Activated naive CD4-positive, alpha-beta T cell treated with anti-CD3 and anti-CD28 coated beads, Interleukin-2, amount 50 U/mL, for 24 hours (primary cell): ENCODE results near the gene CPNE1.
A peak's percentile ranks its signal among the peaks of the same experiment; 100 is the strongest.

Experiments used
- H3K27ac Mint-ChIP-seq: one replicate; pipeline ENCODE4 v1.8.0; 2021; ENCODE audit warnings: mild to moderate bottlenecking, mixed read lengths
- H3K27me3 Mint-ChIP-seq: one replicate; pipeline ENCODE4 v1.8.0; 2021; ENCODE audit warnings: mixed read lengths
- H3K36me3 Mint-ChIP-seq: one replicate; pipeline ENCODE4 v1.8.0; 2021; ENCODE audit warnings: mixed read lengths
- H3K4me1 Mint-ChIP-seq: one replicate; pipeline ENCODE4 v1.8.0; 2021; ENCODE audit warnings: mixed read lengths
- H3K4me3 Mint-ChIP-seq: one replicate; pipeline ENCODE4 v1.8.0; 2021; ENCODE audit warnings: mild to moderate bottlenecking, mixed read lengths
- H3K9me3 Mint-ChIP-seq: one replicate; pipeline ENCODE4 v1.8.0; 2021; ENCODE audit warnings: mixed read lengths

Gene CPNE1

GRCh38 chr20:35648836-35649235 lies 15.9 kb downstream of the CPNE1 start:
- Mint-ChIP-seq H3K4me3 (no peak overlapping the region), H3K9me3 (no peaks in the 10 kb centered on the region), H3K36me3 (peaks cover 18% of the 10 kb centered on the region), H3K27me3 (no peaks in the 10 kb centered on the region), H3K4me1 (peaks cover 77% of the 10 kb centered on the region), H3K27ac (no peak overlapping the region)

- no peaks in the 10 kb centered on the region for H3K27me3 Mint-ChIP-seq
- H3K36me3 Mint-ChIP-seq, result peaks cover 7% of the 10 kb centered on the region
- no peak overlapping the region for H3K4me3 Mint-ChIP-seq
- H3K27ac Mint-ChIP-seq, result peak overlapping the region; percentile 71
- no peaks in the 10 kb centered on the region for H3K9me3 Mint-ChIP-seq
- H3K4me1 Mint-ChIP-seq, result peaks cover 90% of the 10 kb centered on the region
These were observed 19.9 kb downstream of the CPNE1 start for GRCh38 chr20:35644806-35645205.

- Mint-ChIP-seq H3K4me3 (no peak overlapping the region), H3K36me3 (no peaks in the 10 kb centered on the region), H3K4me1 (peaks cover 88% of the 10 kb centered on the region), H3K27me3 (no peaks in the 10 kb centered on the region), H3K9me3 (no peaks in the 10 kb centered on the region), H3K27ac (peak overlapping the region; percentile 79)
These were observed 21.7 kb downstream of the CPNE1 start for GRCh38 chr20:35643045-35643444.

GRCh38 chr20:35641743-35642142 lies 23.0 kb downstream of the CPNE1 start:
- no peaks in the 10 kb centered on the region for H3K27me3 Mint-ChIP-seq
- H3K4me1 Mint-ChIP-seq, result peaks cover 93% of the 10 kb centered on the region

GRCh38 chr20:35640724-35641123 lies 24.0 kb downstream of the CPNE1 start:
- H3K9me3 Mint-ChIP-seq, result no peaks in the 10 kb centered on the region
- H3K36me3 Mint-ChIP-seq, result no peaks in the 10 kb centered on the region

More at GRCh38 chr20:35641743-35642142, 23.0 kb downstream of the CPNE1 start:
- Mint-ChIP-seq H3K4me3 (no peak overlapping the region), H3K27ac (no peak overlapping the region), H3K36me3 (no peaks in the 10 kb centered on the region), H3K9me3 (no peaks in the 10 kb centered on the region)

GRCh38 chr20:35638751-35639150 lies 25.9 kb downstream of the CPNE1 start:
- no peak overlapping the region for H3K4me3 Mint-ChIP-seq
- peaks cover 81% of the 10 kb centered on the region for H3K4me1 Mint-ChIP-seq
- H3K36me3 Mint-ChIP-seq, result no peaks in the 10 kb centered on the region
- no peak overlapping the region for H3K27ac Mint-ChIP-seq
- no peaks in the 10 kb centered on the region for H3K27me3 Mint-ChIP-seq
- H3K9me3 Mint-ChIP-seq, result no peaks in the 10 kb centered on the region

More at GRCh38 chr20:35640724-35641123, 24.0 kb downstream of the CPNE1 start:
- H3K4me3 Mint-ChIP-seq, result no peak overlapping the region
- H3K27me3 Mint-ChIP-seq, result no peaks in the 10 kb centered on the region
- peak overlapping the region; percentile 73 for H3K27ac Mint-ChIP-seq
- H3K4me1 Mint-ChIP-seq, result peaks cover 92% of the 10 kb centered on the region

GRCh38 chr20:35637276-35637675 lies 27.4 kb downstream of the CPNE1 start:
- Mint-ChIP-seq H3K4me1 (peaks cover 68% of the 10 kb centered on the region), H3K4me3 (no peak overlapping the region), H3K27ac (peak overlapping the region; percentile 69), H3K36me3 (peaks cover 1% of the 10 kb centered on the region), H3K9me3 (no peaks in the 10 kb centered on the region), H3K27me3 (no peaks in the 10 kb centered on the region)

- H3K27ac Mint-ChIP-seq, result peak overlapping the region; percentile 88
- no peaks in the 10 kb centered on the region for H3K9me3 Mint-ChIP-seq
- H3K36me3 Mint-ChIP-seq, result peaks cover 1% of the 10 kb centered on the region
- no peak overlapping the region for H3K4me3 Mint-ChIP-seq
- H3K27me3 Mint-ChIP-seq, result no peaks in the 10 kb centered on the region
- peaks cover 57% of the 10 kb centered on the region for H3K4me1 Mint-ChIP-seq
These were observed 28.6 kb downstream of the CPNE1 start for GRCh38 chr20:35636095-35636494.

GRCh38 chr20:35635652-35636051 lies 29.0 kb downstream of the CPNE1 start:
- Mint-ChIP-seq H3K4me1 (peaks cover 53% of the 10 kb centered on the region), H3K36me3 (peaks cover 1% of the 10 kb centered on the region), H3K9me3 (no peaks in the 10 kb centered on the region), H3K27me3 (no peaks in the 10 kb centered on the region), H3K4me3 (no peak overlapping the region), H3K27ac (peak overlapping the region; percentile 88)

- Mint-ChIP-seq H3K27ac (peak overlapping the region; percentile 78), H3K4me3 (no peak overlapping the region), H3K9me3 (no peaks in the 10 kb centered on the region), H3K36me3 (peaks cover 2% of the 10 kb centered on the region), H3K4me1 (peaks cover 25% of the 10 kb centered on the region), H3K27me3 (no peaks in the 10 kb centered on the region)
These were observed 32.1 kb downstream of the CPNE1 start for GRCh38 chr20:35632539-35633115.

- Mint-ChIP-seq H3K9me3 (no peaks in the 10 kb centered on the region), H3K27me3 (no peaks in the 10 kb centered on the region), H3K4me1 (peaks cover 9% of the 10 kb centered on the region), H3K4me3 (no peak overlapping the region), H3K27ac (peak overlapping the region; percentile 51), H3K36me3 (peaks cover 5% of the 10 kb centered on the region)
These were observed 34.1 kb downstream of the CPNE1 start for GRCh38 chr20:35630636-35631035.

- no peaks in the 10 kb centered on the region for H3K4me1 Mint-ChIP-seq
- no peaks in the 10 kb centered on the region for H3K9me3 Mint-ChIP-seq
- H3K4me3 Mint-ChIP-seq, result no peak overlapping the region
- peaks cover 8% of the 10 kb centered on the region for H3K36me3 Mint-ChIP-seq
- no peaks in the 10 kb centered on the region for H3K27me3 Mint-ChIP-seq
- no peak overlapping the region for H3K27ac Mint-ChIP-seq
These were observed 35.1 kb downstream of the CPNE1 start for GRCh38 chr20:35629427-35630145.

- Mint-ChIP-seq H3K9me3 (no peaks in the 10 kb centered on the region), H3K4me3 (no peak overlapping the region), H3K4me1 (no peaks in the 10 kb centered on the region), H3K27ac (no peak overlapping the region), H3K27me3 (no peaks in the 10 kb centered on the region), H3K36me3 (peaks cover 7% of the 10 kb centered on the region)
These were observed 37.6 kb downstream of the CPNE1 start for GRCh38 chr20:35627121-35627520.

- no peaks in the 10 kb centered on the region for H3K27me3 Mint-ChIP-seq
- H3K27ac Mint-ChIP-seq, result no peak overlapping the region
- no peaks in the 10 kb centered on the region for H3K9me3 Mint-ChIP-seq
- no peak overlapping the region for H3K4me3 Mint-ChIP-seq
- no peaks in the 10 kb centered on the region for H3K4me1 Mint-ChIP-seq
- H3K36me3 Mint-ChIP-seq, result peaks cover 8% of the 10 kb centered on the region
These were observed 38.2 kb downstream of the CPNE1 start for GRCh38 chr20:35626386-35627001.

- no peak overlapping the region for H3K4me3 Mint-ChIP-seq
- peaks cover 10% of the 10 kb centered on the region for H3K36me3 Mint-ChIP-seq
- no peaks in the 10 kb centered on the region for H3K27me3 Mint-ChIP-seq
- no peaks in the 10 kb centered on the region for H3K4me1 Mint-ChIP-seq
- H3K9me3 Mint-ChIP-seq, result no peaks in the 10 kb centered on the region
- peak overlapping the region; percentile 81 for H3K27ac Mint-ChIP-seq
These were observed 38.9 kb downstream of the CPNE1 start for GRCh38 chr20:35625584-35626385.
